HepG2 (cell line): ENCODE results near the gene ANKRD44. TPM values are rescaled to one million over a fixed set of nuclear protein-coding genes. Genes with fewer than 3 reads are reported as not detected.

Experiments
- ATAC-seq: fragments of 200-7000 bp; cut with Tn5 transposase; 3 replicates; pipeline ENCODE4 v1.9.1; 2020; ENCODE audit warnings: mild to moderate bottlenecking, moderate library complexity
- BruUV-seq: library from RNA; stranded (reverse); fragments of 400-500 nt; replicated peaks from 2 replicates; lab custom pipeline; 2021; lab: Mats Ljungman, UMichigan
- CTCF ChIA-PET: fragments of 300-600 bp; formaldehyde crosslinking; extraction: SDS; loops from one replicate; lab custom pipeline; 2021; ENCODE audit warnings: low total read pairs, inconsistent platforms, low intra/inter-chr PET ratio; lab: Yijun Ruan, JAX
- POLR2A ChIA-PET: fragments of 350-600 bp; sonication (Branson Sonifier 250); formaldehyde crosslinking; loops from one replicate; lab custom pipeline; 2020; ENCODE audit warnings: antibody characterized with exemption, inconsistent platforms; lab: Yijun Ruan, JAX
- DNase-seq: peaks from one replicate; pipeline ENCODE4 v3.0.0-alpha.2; 2015; ENCODE audit warnings: low spot score
- FAIRE-seq: peaks from 3 replicates; lab custom pipeline; 2011; peaks lifted over from hg19 to GRCh38; lab: Jason Lieb, UNC
- H2AFZ ChIP-seq: one replicate; pipeline ENCODE4 v1.6.1; 2011; ENCODE audit warnings: low read length, inconsistent platforms
- H3K27ac ChIP-seq: fragments of 300-600 bp; 3 replicates; pipeline ENCODE4 v1.8.0; 2011; ENCODE audit warnings: mixed run types, mild to moderate bottlenecking, mixed read lengths, low read length, inconsistent platforms; ENCODE audit not compliant: insufficient read depth; ENCODE audit errors: extremely low read length
- H3K27me3 ChIP-seq, 2 experiments: fragments of 200-600 bp in 1 of 2; 2 replicates in 1 of 2; 3 replicates in 1 of 2; pipeline versions ENCODE4 v1.6.0 to v1.8.0; 2011; ENCODE audit warnings: low read length in 2 of 2, mild to moderate bottlenecking in 2 of 2, moderate library complexity in 2 of 2, inconsistent platforms in 1 of 2; ENCODE audit not compliant: insufficient read depth in 2 of 2, control insufficient read depth in 1 of 2
- H3K36me3 ChIP-seq, 2 experiments: fragments of 200-600 bp in 1 of 2; replicated peaks in 1 of 2; 2 replicates in 1 of 2; 3 replicates in 1 of 2; pipeline versions ENCODE4 v1.5.1 to v1.8.0; 2011; ENCODE audit warnings: low read length in 2 of 2, inconsistent platforms in 1 of 2; ENCODE audit not compliant: insufficient read depth in 2 of 2, control insufficient read depth in 1 of 2
- H3K4me1 ChIP-seq: 2 replicates; pipeline ENCODE4 v1.5.1; 2012; ENCODE audit warnings: low read length, inconsistent platforms; ENCODE audit not compliant: insufficient read depth
- H3K4me2 ChIP-seq: 2 replicates; pipeline ENCODE4 v1.6.0; 2011; ENCODE audit warnings: low read depth, low read length, inconsistent platforms
- H3K4me3 ChIP-seq, 3 experiments: fragments of 200-600 bp in 1 of 3; sonication (generic), shearing (Covaris generic) in 1 of 3; replicated peaks in 1 of 3; 2 replicates each; pipeline ENCODE4 v1.5.1; 2011 to 2016; ENCODE audit warnings: low read length in 3 of 3, inconsistent platforms in 2 of 3, low read depth in 2 of 3, mild to moderate bottlenecking in 2 of 3, control low read depth in 1 of 3, mixed read lengths in 1 of 3; ENCODE audit not compliant: insufficient read depth in 1 of 3
- H3K79me2 ChIP-seq: one replicate; pipeline ENCODE4 v1.6.1; 2011; ENCODE audit warnings: low read length, inconsistent platforms; ENCODE audit not compliant: insufficient read depth
- H3K9ac ChIP-seq: 2 replicates; pipeline ENCODE4 v1.6.0; 2011; ENCODE audit warnings: mild to moderate bottlenecking, low read depth, low read length, inconsistent platforms; ENCODE audit not compliant: insufficient read depth
- H3K9me3 ChIP-seq: 2 replicates; pipeline ENCODE4 v1.5.1; 2012; ENCODE audit warnings: mild to moderate bottlenecking, low read length
- H4K20me1 ChIP-seq: 2 replicates; pipeline ENCODE4 v1.6.0; 2011; ENCODE audit warnings: inconsistent platforms, mild to moderate bottlenecking, low read length, moderate library complexity; ENCODE audit not compliant: insufficient read depth
- CBX1 ChIP-seq: IDR thresholded peaks from one replicate; pipeline ENCODE4 v1.6.1; 2016; ENCODE audit warnings: antibody characterized with exemption, low read depth
- CBX5 ChIP-seq: sonication (generic); formaldehyde crosslinking; IDR thresholded peaks from 2 replicates; pipeline ENCODE4 v1.4.0; 2020; ENCODE audit warnings: missing genetic modification reagents, borderline replicate concordance
- HNRNPH1 ChIP-seq: fragments of 200-400 bp; formaldehyde crosslinking; optimal IDR thresholded peaks from 2 replicates; pipeline ENCODE3; 2017; ENCODE audit warnings: mild to moderate bottlenecking, low read depth, low read length
- KLF11 ChIP-seq: IDR thresholded peaks from 2 replicates; pipeline ENCODE4 v1.6.1; 2016; ENCODE audit warnings: missing compliant biosample characterization
- RFXAP ChIP-seq: sonication (generic); formaldehyde crosslinking; IDR thresholded peaks from 2 replicates; pipeline ENCODE4 v1.4.0; 2020; ENCODE audit warnings: missing genetic modification reagents, borderline replicate concordance
- SP140L ChIP-seq: sonication (generic); formaldehyde crosslinking; IDR thresholded peaks from 2 replicates; pipeline ENCODE4 v1.4.0; 2020; ENCODE audit warnings: missing genetic modification reagents, borderline replicate concordance
- SRSF1 ChIP-seq: fragments of 200-400 bp; formaldehyde crosslinking; optimal IDR thresholded peaks from 2 replicates; pipeline ENCODE3; 2017; ENCODE audit warnings: mild to moderate bottlenecking, low read depth, low read length, moderate library complexity
- ZC3H13 ChIP-seq: sonication (generic); formaldehyde crosslinking; IDR thresholded peaks from 2 replicates; pipeline ENCODE4 v1.8.1; 2023; ENCODE audit warnings: mild to moderate bottlenecking, missing genetic modification reagents, moderate library complexity
- ZFX ChIP-seq: sonication (generic); formaldehyde crosslinking; IDR thresholded peaks from 2 replicates; pipeline ENCODE4 v1.4.0; 2020; ENCODE audit warnings: mild to moderate bottlenecking, low read depth, missing genetic modification reagents, moderate library complexity
- ZNF263 ChIP-seq: sonication (generic); formaldehyde crosslinking; IDR thresholded peaks from 2 replicates; pipeline ENCODE4 v1.4.0; 2020; ENCODE audit warnings: missing genetic modification reagents
- ZNF777 ChIP-seq: sonication (generic); formaldehyde crosslinking; IDR thresholded peaks from 2 replicates; pipeline ENCODE4 v1.4.0; 2020; ENCODE audit warnings: missing genetic modification reagents
- ZSCAN12 ChIP-seq: sonication (generic); formaldehyde crosslinking; IDR thresholded peaks from 2 replicates; pipeline ENCODE4 v1.9.0; 2021; ENCODE audit warnings: mild to moderate bottlenecking, missing genetic modification reagents
- ZSCAN9 ChIP-seq: IDR thresholded peaks from 2 replicates; pipeline ENCODE4 v1.6.1; 2016; ENCODE audit warnings: borderline replicate concordance
- WGBS: methylation state at CpG from one replicate; pipeline ENCODE4 v1.1.6; 2017; ENCODE audit warnings: low lambda C conversion rate; 5-methylcytosine and 5-hydroxymethylcytosine counted together
- in situ Hi-C: cut with HindIII; loops from 2 replicates; pipeline ENCODE4 v1.10.0; 2017; ENCODE audit warnings: low pct_unique_long_range_greater_than_20kb; ENCODE audit not compliant: extremely low pct_ligation_motif_present
- intact Hi-C: fragments of 100-400 bp; cut with micrococcal nuclease; formaldehyde crosslinking; loops from one replicate; pipeline ENCODE4 v1.10.0; 2022; ENCODE audit not compliant: unreplicated experiment
- polyA plus RNA-seq, 8 experiments: library from polyadenylated mRNA; depleted of rRNA in 3 of 8; stranded (reverse) in 7 of 8; unstranded in 1 of 8; fragments of >200 nt; fragmentation: Illumina TruSeq in 4 of 8; extraction: Trizol in 4 of 8; gene quantifications; 2 replicates each; pipeline versions ENCODE4 v1.2.1 to v1.2.3, GENCODE V29; 2011 to 2016; ENCODE audit warnings: low read depth in 4 of 8, missing spikeins in 1 of 8, mixed read lengths in 1 of 8; ENCODE audit not compliant: insufficient read depth in 1 of 8
- total RNA-seq, 5 experiments: library from RNA; depleted of rRNA; stranded (reverse); fragments of >200 nt; fragmentation: Illumina TruSeq; extraction: Trizol; gene quantifications; 2 replicates each; pipeline ENCODE4 v1.2.3, GENCODE V29; 2016; ENCODE audit warnings: low read depth in 1 of 5
- TF ChIP-seq, protein P1 (sequence below): IDR thresholded peaks from 2 replicates; pipeline ENCODE4 v1.6.1; 2016; ENCODE audit warnings: missing biosample characterization, missing genetic modification reagents, low read depth
- TF ChIP-seq, protein P2 (sequence below): IDR thresholded peaks from 2 replicates; pipeline ENCODE4 v1.6.1; 2016; ENCODE audit warnings: missing genetic modification reagents, missing compliant biosample characterization
- TF ChIP-seq, protein P3 (sequence below): sonication (generic); formaldehyde crosslinking; IDR thresholded peaks from 2 replicates; pipeline ENCODE4 v1.5.0; 2020; ENCODE audit warnings: mild to moderate bottlenecking, missing genetic modification reagents, borderline replicate concordance
- TF ChIP-seq, protein P4 (sequence below): sonication (generic); formaldehyde crosslinking; IDR thresholded peaks from 2 replicates; pipeline ENCODE4 v1.4.0; 2020; ENCODE audit warnings: missing genetic modification reagents, mild to moderate bottlenecking, borderline replicate concordance
- TF ChIP-seq, protein P5 (sequence below): sonication (generic); formaldehyde crosslinking; IDR thresholded peaks from 2 replicates; pipeline ENCODE4 v1.5.1; 2020; ENCODE audit warnings: mild to moderate bottlenecking, moderate library complexity, missing genetic modification reagents

ANKRD44 gene
- total and polyA plus RNA-seq, 2 of the 13 experiments (the other 11 are each of a cell fraction or from before 2014, with no cell fraction given), result 0.04 to 0.11 TPM

DNA sequence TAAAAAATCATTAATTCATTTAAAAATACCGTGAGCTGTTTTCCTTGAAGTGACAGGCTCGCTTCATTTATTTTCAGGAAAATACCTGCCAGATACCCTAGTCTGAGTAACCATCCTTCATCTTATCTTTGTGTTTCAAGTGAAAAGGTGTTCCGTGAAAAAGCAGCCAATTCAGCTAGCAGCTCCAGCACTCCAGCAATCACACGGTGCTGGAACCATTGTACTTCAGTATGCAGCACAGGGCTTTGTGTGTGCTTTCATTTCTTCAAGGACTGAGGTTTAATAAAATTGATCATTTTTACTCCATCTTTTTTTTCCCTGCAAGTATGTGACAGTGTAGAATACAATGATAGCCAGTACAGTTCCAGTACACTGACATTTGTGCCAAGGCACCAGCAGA lies 344.9 kb downstream of the ANKRD44 start:
- H3K27ac ChIP-seq, result no peak overlapping the region
- H3K79me2 ChIP-seq, result no peaks in the 10 kb centered on the region
- no peak overlapping the region for H3K4me3 ChIP-seq
- 0 out of 2 replicates have a peak, but pooled peaks cover 3% of the 10 kb centered on the region for H4K20me1 ChIP-seq
- no peaks in the 10 kb centered on the region for H3K9me3 ChIP-seq
- ChIA-PET POLR2A (no interaction called here), CTCF (no interaction called here)
- in situ Hi-C loops (no loop called here), intact Hi-C loops (no loop called here)
- ATAC-seq (no peak), DNase-seq (no peak), FAIRE-seq (no peak)
- H3K36me3 ChIP-seq, result no peaks in the 10 kb centered on the region
- WGBS, result 30% methylated on average over 4 of the region's 4 CpGs
- no peak overlapping the region for H2AFZ ChIP-seq
- no peak overlapping the region for H3K9ac ChIP-seq
- H3K4me1 ChIP-seq, result no peaks in the 10 kb centered on the region
- BruUV-seq, result no TSS peak
- no peak overlapping the region for H3K4me2 ChIP-seq
- 0 out of 5 replicates have a peak, but pooled peaks cover 0 to 3% of the 10 kb centered on the region in 2 experiments for H3K27me3 ChIP-seq
- TF ChIP-seq KLF11 (CRISPR knock-in tag) (no peak), RFXAP (CRISPR knock-in tag) (no peak), ZSCAN9 (CRISPR knock-in tag) (no peak), SP140L (CRISPR knock-in tag) (no peak), ZNF263 (CRISPR knock-in tag) (no peak), ZSCAN12 (CRISPR knock-in tag) (no peak), ZNF777 (CRISPR knock-in tag) (no peak), SRSF1 (no peak), ZFX (CRISPR knock-in tag) (no peak), CBX1 (no peak), ZC3H13 (CRISPR knock-in tag) (no peak), CBX5 (no peak), HNRNPH1 (no peak)
- TF ChIP-seq, protein P1, sequence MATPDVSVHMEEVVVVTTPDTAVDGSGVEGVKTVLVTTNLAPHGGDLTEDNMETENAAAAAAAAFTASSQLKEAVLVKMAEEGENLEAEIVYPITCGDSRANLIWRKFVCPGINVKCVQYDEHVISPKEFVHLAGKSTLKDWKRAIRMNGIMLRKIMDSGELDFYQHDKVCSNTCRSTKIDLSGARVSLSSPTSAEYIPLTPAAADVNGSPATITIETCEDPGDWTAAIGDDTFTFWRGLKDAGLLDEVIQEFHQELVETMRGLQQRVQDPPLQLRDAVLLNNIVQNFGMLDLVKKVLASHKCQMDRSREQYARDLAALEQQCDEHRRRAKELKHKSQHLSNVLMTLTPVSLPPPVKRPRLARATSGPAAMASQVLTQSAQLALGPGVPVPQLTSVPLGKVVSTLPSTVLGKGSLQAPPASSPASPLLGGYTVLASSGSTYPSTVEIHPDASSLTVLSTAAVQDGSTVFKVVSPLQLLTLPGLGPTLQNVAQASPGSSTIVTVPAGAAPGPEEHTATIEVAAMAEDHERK (CRISPR knock-in tag), result no peak
- TF ChIP-seq, protein P2, sequence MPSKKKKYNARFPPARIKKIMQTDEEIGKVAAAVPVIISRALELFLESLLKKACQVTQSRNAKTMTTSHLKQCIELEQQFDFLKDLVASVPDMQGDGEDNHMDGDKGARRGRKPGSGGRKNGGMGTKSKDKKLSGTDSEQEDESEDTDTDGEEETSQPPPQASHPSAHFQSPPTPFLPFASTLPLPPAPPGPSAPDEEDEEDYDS (CRISPR knock-in tag), result no peak
- TF ChIP-seq, protein P3, sequence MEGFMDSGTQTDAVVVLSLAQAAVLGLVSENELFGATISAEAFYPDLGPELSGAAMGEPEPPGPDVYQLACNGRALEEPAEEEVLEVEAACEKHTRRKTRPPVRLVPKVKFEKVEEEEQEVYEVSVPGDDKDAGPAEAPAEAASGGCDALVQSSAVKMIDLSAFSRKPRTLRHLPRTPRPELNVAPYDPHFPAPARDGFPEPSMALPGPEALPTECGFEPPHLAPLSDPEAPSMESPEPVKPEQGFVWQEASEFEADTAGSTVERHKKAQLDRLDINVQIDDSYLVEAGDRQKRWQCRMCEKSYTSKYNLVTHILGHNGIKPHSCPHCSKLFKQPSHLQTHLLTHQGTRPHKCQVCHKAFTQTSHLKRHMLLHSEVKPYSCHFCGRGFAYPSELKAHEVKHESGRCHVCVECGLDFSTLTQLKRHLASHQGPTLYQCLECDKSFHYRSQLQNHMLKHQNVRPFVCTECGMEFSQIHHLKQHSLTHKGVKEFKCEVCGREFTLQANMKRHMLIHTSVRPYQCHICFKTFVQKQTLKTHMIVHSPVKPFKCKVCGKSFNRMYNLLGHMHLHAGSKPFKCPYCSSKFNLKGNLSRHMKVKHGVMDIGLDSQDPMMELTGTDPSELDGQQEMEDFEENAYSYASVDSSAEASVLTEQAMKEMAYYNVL (CRISPR knock-in tag), result no peak
- TF ChIP-seq, protein P4, sequence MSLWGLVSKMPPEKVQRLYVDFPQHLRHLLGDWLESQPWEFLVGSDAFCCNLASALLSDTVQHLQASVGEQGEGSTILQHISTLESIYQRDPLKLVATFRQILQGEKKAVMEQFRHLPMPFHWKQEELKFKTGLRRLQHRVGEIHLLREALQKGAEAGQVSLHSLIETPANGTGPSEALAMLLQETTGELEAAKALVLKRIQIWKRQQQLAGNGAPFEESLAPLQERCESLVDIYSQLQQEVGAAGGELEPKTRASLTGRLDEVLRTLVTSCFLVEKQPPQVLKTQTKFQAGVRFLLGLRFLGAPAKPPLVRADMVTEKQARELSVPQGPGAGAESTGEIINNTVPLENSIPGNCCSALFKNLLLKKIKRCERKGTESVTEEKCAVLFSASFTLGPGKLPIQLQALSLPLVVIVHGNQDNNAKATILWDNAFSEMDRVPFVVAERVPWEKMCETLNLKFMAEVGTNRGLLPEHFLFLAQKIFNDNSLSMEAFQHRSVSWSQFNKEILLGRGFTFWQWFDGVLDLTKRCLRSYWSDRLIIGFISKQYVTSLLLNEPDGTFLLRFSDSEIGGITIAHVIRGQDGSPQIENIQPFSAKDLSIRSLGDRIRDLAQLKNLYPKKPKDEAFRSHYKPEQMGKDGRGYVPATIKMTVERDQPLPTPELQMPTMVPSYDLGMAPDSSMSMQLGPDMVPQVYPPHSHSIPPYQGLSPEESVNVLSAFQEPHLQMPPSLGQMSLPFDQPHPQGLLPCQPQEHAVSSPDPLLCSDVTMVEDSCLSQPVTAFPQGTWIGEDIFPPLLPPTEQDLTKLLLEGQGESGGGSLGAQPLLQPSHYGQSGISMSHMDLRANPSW, result no peak
- TF ChIP-seq, protein P5, sequence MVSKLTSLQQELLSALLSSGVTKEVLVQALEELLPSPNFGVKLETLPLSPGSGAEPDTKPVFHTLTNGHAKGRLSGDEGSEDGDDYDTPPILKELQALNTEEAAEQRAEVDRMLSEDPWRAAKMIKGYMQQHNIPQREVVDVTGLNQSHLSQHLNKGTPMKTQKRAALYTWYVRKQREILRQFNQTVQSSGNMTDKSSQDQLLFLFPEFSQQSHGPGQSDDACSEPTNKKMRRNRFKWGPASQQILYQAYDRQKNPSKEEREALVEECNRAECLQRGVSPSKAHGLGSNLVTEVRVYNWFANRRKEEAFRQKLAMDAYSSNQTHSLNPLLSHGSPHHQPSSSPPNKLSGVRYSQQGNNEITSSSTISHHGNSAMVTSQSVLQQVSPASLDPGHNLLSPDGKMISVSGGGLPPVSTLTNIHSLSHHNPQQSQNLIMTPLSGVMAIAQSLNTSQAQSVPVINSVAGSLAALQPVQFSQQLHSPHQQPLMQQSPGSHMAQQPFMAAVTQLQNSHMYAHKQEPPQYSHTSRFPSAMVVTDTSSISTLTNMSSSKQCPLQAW (CRISPR knock-in tag), result no peak
